Left ventricle myocardium inferior (tissue), 1 donor: ENCODE data around the gene PSME1. TPM values are rescaled to one million over a fixed set of nuclear protein-coding genes. Genes with fewer than 3 reads are reported as not detected.

Source experiments
- DNase-seq: peaks from one replicate; pipeline ENCODE4 v3.0.0-alpha.2; 2020
- H3K27ac ChIP-seq: fragments of 200-600 bp; replicated peaks from 2 replicates; pipeline ENCODE4 v1.8.0; 2021
- H3K27me3 ChIP-seq: fragments of 200-600 bp; 2 replicates; pipeline ENCODE4 v1.8.0; 2021; ENCODE audit warnings: low read depth
- H3K36me3 ChIP-seq: fragments of 200-600 bp; 2 replicates; pipeline ENCODE4 v1.8.0; 2021
- H3K4me1 ChIP-seq: fragments of 200-600 bp; 2 replicates; pipeline ENCODE4 v1.8.0; 2021
- H3K4me3 ChIP-seq: fragments of 200-600 bp; 2 replicates; pipeline ENCODE4 v1.8.0; 2021; ENCODE audit warnings: mild to moderate bottlenecking, moderate library complexity
- H3K9me3 ChIP-seq: fragments of 200-600 bp; replicated peaks from 2 replicates; pipeline ENCODE4 v1.8.0; 2021
- CTCF ChIP-seq: fragments of 200-600 bp; IDR thresholded peaks from 2 replicates; pipeline ENCODE4 v1.8.0; 2021; ENCODE audit warnings: antibody characterized with exemption, mild to moderate bottlenecking, borderline replicate concordance
- intact Hi-C: fragments of 100-400 bp; cut with micrococcal nuclease; formaldehyde crosslinking; loops from one replicate; pipeline ENCODE4 v1.11.0; 2022
- total RNA-seq: library from RNA; stranded (reverse); fragmentation: NEBNext Ultra II Directional; extraction: Animal tissue kit (Norgen Biotek cat#: 25700); gene quantifications from one replicate; pipeline ENCODE4 v1.2.1, GENCODE V29; 2021
- donor health status: DM: no; HTN: yes; CAD: no; lungs with severe emphysema.

The PSME1 gene
- total RNA-seq, 1 donor from 2014 or later: 108 TPM

- peaks cover 9% of the 10 kb centered on the region for H3K4me1 ChIP-seq
- no peak overlapping the region for H3K27ac ChIP-seq
- peaks cover 70% of the 10 kb centered on the region for H3K36me3 ChIP-seq
- no peaks in the 10 kb centered on the region for H3K27me3 ChIP-seq
- DNase-seq: no peak
- intact Hi-C loops: no loop called here
- no peak for TF ChIP-seq CTCF
- no peaks in the 10 kb centered on the region for H3K9me3 ChIP-seq
- no peak overlapping the region for H3K4me3 ChIP-seq
Measured at GRCh38 chr14:24122416-24122815, 13.6 kb upstream of the PSME1 start.

GRCh38 chr14:24122898-24123297 is 13.1 kb upstream of the PSME1 start:
- DNase-seq: no peak
- peaks cover 66% of the 10 kb centered on the region for H3K36me3 ChIP-seq
- H3K27ac ChIP-seq: no peak overlapping the region
- H3K9me3 ChIP-seq: no peaks in the 10 kb centered on the region
- H3K4me1 ChIP-seq: peaks cover 8% of the 10 kb centered on the region
- H3K27me3 ChIP-seq: no peaks in the 10 kb centered on the region
- H3K4me3 ChIP-seq: no peak overlapping the region
- no peak for TF ChIP-seq CTCF
- intact Hi-C loops: no loop called here

GRCh38 chr14:24123424-24124417 is 12.3 kb upstream of the PSME1 start:
- no peak for TF ChIP-seq CTCF
- peaks cover 57% of the 10 kb centered on the region for H3K36me3 ChIP-seq
- no peaks in the 10 kb centered on the region for H3K9me3 ChIP-seq
- no peak for DNase-seq
- H3K27me3 ChIP-seq: no peaks in the 10 kb centered on the region
- intact Hi-C loops: no loop called here
- peaks cover 8% of the 10 kb centered on the region for H3K4me1 ChIP-seq
- H3K4me3 ChIP-seq: no peak overlapping the region
- H3K27ac ChIP-seq: no peak overlapping the region

GRCh38 chr14:24126939-24127338 is 9.1 kb upstream of the PSME1 start:
- no peak for DNase-seq
- no peak for TF ChIP-seq CTCF

GRCh38 chr14:24127673-24128072 is 8.3 kb upstream of the PSME1 start:
- Histone ChIP-seq H3K4me1 (peaks cover 32% of the 10 kb centered on the region), H3K27me3 (no peaks in the 10 kb centered on the region), H3K27ac (no peak overlapping the region), H3K4me3 (no peak overlapping the region), H3K36me3 (peaks cover 18% of the 10 kb centered on the region), H3K9me3 (no peaks in the 10 kb centered on the region)
- intact Hi-C loops: no loop called here
- no peak for TF ChIP-seq CTCF
- DNase-seq: no peak

More at GRCh38 chr14:24126939-24127338, 9.1 kb upstream of the PSME1 start:
- no peaks in the 10 kb centered on the region for H3K27me3 ChIP-seq
- H3K4me3 ChIP-seq: no peak overlapping the region
- H3K27ac ChIP-seq: no peak overlapping the region
- H3K9me3 ChIP-seq: no peaks in the 10 kb centered on the region
- intact Hi-C loops: no loop called here
- peaks cover 27% of the 10 kb centered on the region for H3K4me1 ChIP-seq
- H3K36me3 ChIP-seq: peaks cover 25% of the 10 kb centered on the region
